ENCODE results near the gene GMNC. TPM values are rescaled to one million over a fixed set of nuclear protein-coding genes. Genes with fewer than 3 reads are reported as not detected.

Gene GMNC
- total and polyA plus RNA-seq, 3 donors from 2014 or later: 2.2 to 8.2 (median 2.3) TPM

- no peaks in the 10 kb centered on the region for H3K4me1 ChIP-seq
- H3K27ac ChIP-seq: no peak overlapping the region
- no peaks in the 10 kb centered on the region for H3K36me3 ChIP-seq (ENCODE audit: low read depth, missing control alignments)
- no peak overlapping the region for H3K4me3 ChIP-seq
- H3K27me3 ChIP-seq: no peaks in the 10 kb centered on the region
- 59 to 68% methylated on average over 3 of the region's 3 CpGs for WGBS, 2 donors
- no peaks in the 10 kb centered on the region for H3K9me3 ChIP-seq
- no peak for TF ChIP-seq POLR2A (IDR thresholded peaks at IDR 0.05)
- no peak for TF ChIP-seq CTCF (IDR thresholded peaks at IDR 0.05)
- intact Hi-C loops (cut with DNase I; ENCODE audit: low total_unique reads): no loop called here
- DNase-seq: no peak
Observed at GRCh38 chr3:190855151-190855550, 7.3 kb downstream of the GMNC start.

DNA sequence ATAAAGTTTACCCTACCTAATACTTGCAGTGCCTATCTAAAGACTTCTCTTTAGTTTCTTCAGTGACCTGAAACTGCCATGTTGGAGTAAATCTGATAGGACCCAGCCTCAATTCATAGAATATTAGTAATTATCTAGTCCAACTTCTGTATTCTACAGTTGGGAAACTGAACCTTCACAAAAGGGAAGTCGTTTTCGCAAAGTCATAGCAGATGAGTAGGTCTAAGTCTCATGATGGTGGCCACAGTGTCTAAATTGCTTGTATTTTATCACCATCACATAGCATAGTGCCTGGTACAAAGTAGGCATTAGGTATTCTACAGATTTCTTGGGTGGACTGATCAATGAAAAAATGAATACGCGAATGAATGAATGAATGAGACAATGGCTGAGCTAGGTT lies 8.4 kb downstream of the GMNC start:
- no peaks in the 10 kb centered on the region for H3K27me3 ChIP-seq
- no peak overlapping the region for H3K27ac ChIP-seq
- no peaks in the 10 kb centered on the region for H3K4me1 ChIP-seq
- H3K9me3 ChIP-seq: no peaks in the 10 kb centered on the region
- WGBS, 2 donors: 90 to 93% methylated on average over 4 of the region's 4 CpGs
- TF ChIP-seq CTCF (IDR thresholded peaks at IDR 0.05) (no peak), POLR2A (IDR thresholded peaks at IDR 0.05) (no peak)
- intact Hi-C loops (cut with DNase I; ENCODE audit: low total_unique reads): no loop called here
- DNase-seq: no peak
- H3K36me3 ChIP-seq (ENCODE audit: low read depth, missing control alignments): no peaks in the 10 kb centered on the region
- no peak overlapping the region for H3K4me3 ChIP-seq

GRCh38 chr3:190853464-190853863 lies 9.0 kb downstream of the GMNC start:
- H3K9me3 ChIP-seq: no peaks in the 10 kb centered on the region
- H3K4me3 ChIP-seq: no peak overlapping the region
- TF ChIP-seq POLR2A (IDR thresholded peaks at IDR 0.05) (no peak), CTCF (IDR thresholded peaks at IDR 0.05) (no peak)
- no peak overlapping the region for H3K27ac ChIP-seq
- intact Hi-C loops (cut with DNase I; ENCODE audit: low total_unique reads): no loop called here
- DNase-seq: no peak
- 78 to 84% methylated on average over 1 of the region's 1 CpG for WGBS, 2 donors
- no peaks in the 10 kb centered on the region for H3K36me3 ChIP-seq (ENCODE audit: low read depth, missing control alignments)
- no peaks in the 10 kb centered on the region for H3K4me1 ChIP-seq
- H3K27me3 ChIP-seq: no peaks in the 10 kb centered on the region

- intact Hi-C loops (cut with DNase I; ENCODE audit: low total_unique reads): no loop called here
- no peaks in the 10 kb centered on the region for H3K4me1 ChIP-seq
- WGBS, 2 donors: 90 to 100% methylated on average over 1 of the region's 1 CpG
- H3K27me3 ChIP-seq: no peaks in the 10 kb centered on the region
- no peak for DNase-seq
- H3K36me3 ChIP-seq (ENCODE audit: low read depth, missing control alignments): no peaks in the 10 kb centered on the region
- no peak overlapping the region for H3K4me3 ChIP-seq
- H3K27ac ChIP-seq: no peak overlapping the region
- no peak for TF ChIP-seq CTCF (IDR thresholded peaks at IDR 0.05)
- no peaks in the 10 kb centered on the region for H3K9me3 ChIP-seq
Observed at GRCh38 chr3:190849607-190850006, 12.9 kb downstream of the GMNC start.

- H3K4me1 ChIP-seq: no peaks in the 10 kb centered on the region
- 59 to 62% methylated on average over 3 of the region's 3 CpGs for WGBS, 2 donors
- no peaks in the 10 kb centered on the region for H3K9me3 ChIP-seq
- no peak for DNase-seq
- no peak overlapping the region for H3K27ac ChIP-seq
- no peak overlapping the region for H3K4me3 ChIP-seq
- TF ChIP-seq CTCF (IDR thresholded peaks at IDR 0.05) (no peak), POLR2A (IDR thresholded peaks at IDR 0.05) (no peak)
- no peaks in the 10 kb centered on the region for H3K27me3 ChIP-seq
- no peaks in the 10 kb centered on the region for H3K36me3 ChIP-seq (ENCODE audit: low read depth, missing control alignments)
- intact Hi-C loops (cut with DNase I; ENCODE audit: low total_unique reads): no loop called here
Observed at GRCh38 chr3:190848870-190849269, 13.6 kb downstream of the GMNC start.
